IMR-90 (cell line): ENCODE measurements around the gene SASS6.

Experiments
- BHLHE40 ChIP-seq: fragments of 150-350 bp; IDR thresholded peaks from 2 replicates; pipeline ENCODE4 v1.6.1; 2016; ENCODE audit warnings: mild to moderate bottlenecking, low read depth, low read length
- CHD1 ChIP-seq: IDR thresholded peaks from 2 replicates; pipeline ENCODE4 v1.6.1; 2012; ENCODE audit warnings: low read depth, low read length, improper control_type of control experiment
- CTCF ChIP-seq: conservative IDR thresholded peaks from 2 replicates; pipeline ENCODE4 v1.5.1; 2012; ENCODE audit warnings: mild to moderate bottlenecking, low read depth, low read length, improper control_type of control experiment
- MAFK ChIP-seq: IDR thresholded peaks from 2 replicates; pipeline ENCODE4 v1.6.1; 2012; ENCODE audit warnings: low read depth, low read length, improper control_type of control experiment
- POLR2A ChIP-seq: IDR thresholded peaks from 2 replicates; pipeline ENCODE4 v1.6.1; 2012; ENCODE audit warnings: mild to moderate bottlenecking, low read depth, low read length
- RAD21 ChIP-seq: IDR thresholded peaks from 2 replicates; pipeline ENCODE4 v1.6.1; 2012; ENCODE audit warnings: low read length, improper control_type of control experiment
- SMC3 ChIP-seq: fragments of 150-350 bp; IDR thresholded peaks from 2 replicates; pipeline ENCODE4 v1.6.1; 2016; ENCODE audit warnings: low read depth, mild to moderate bottlenecking, antibody characterized with exemption, low read length, moderate library complexity
- TF ChIP-seq, protein P1 (sequence below): fragments of 150-350 bp; IDR thresholded peaks from 2 replicates; pipeline ENCODE4 v1.6.1; 2017; ENCODE audit warnings: mild to moderate bottlenecking, antibody characterized with exemption, low read length, low read depth
- TF ChIP-seq, protein P2 (sequence below): fragments of 150-350 bp; IDR thresholded peaks from 2 replicates; pipeline ENCODE4 v1.6.1; 2016; ENCODE audit warnings: low read depth, mild to moderate bottlenecking, low read length, moderate library complexity, borderline replicate concordance

DNA sequence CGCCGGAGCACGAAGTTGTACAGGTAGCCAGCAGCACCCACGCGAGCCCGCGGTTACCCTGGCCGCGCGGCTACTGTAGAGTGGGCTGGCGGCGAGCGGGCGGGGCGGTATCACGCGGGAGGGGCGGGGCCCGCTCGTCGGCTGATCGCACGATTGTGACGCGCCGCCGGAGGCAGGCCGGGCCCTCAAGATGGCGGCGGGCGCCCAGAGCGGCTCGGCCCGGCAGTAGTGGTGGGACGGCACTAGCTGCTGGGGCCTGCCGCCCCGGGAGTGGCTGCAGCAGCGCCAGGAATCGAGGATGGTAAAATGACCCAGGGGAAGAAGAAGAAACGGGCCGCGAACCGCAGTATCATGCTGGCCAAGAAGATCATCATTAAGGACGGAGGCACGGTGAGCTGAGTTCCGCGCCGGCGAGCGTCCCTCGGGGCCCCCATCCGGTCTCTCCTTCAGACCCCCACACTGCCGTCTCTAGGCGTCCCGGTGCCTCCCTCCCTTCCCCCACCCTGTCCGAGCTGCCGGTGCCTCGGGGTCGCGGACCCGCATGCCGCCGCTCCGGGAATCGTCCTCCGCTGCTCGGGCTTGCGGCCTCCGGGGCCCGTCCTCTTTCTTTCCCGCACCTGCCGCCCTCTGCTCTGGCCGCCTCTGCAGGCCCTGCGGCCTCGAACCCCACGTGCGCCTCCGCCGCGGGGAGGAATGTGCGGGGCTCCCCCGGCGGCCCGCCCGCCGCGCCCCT, 94.6 kb downstream of the SASS6 start:
- TF ChIP-seq CTCF: no peak
- peak; percentile 95 for TF ChIP-seq POLR2A
- TF ChIP-seq MAFK: no peak
- TF ChIP-seq SMC3: no peak
- TF ChIP-seq, protein P1, sequence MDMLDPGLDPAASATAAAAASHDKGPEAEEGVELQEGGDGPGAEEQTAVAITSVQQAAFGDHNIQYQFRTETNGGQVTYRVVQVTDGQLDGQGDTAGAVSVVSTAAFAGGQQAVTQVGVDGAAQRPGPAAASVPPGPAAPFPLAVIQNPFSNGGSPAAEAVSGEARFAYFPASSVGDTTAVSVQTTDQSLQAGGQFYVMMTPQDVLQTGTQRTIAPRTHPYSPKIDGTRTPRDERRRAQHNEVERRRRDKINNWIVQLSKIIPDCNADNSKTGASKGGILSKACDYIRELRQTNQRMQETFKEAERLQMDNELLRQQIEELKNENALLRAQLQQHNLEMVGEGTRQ: no peak; the same call in 1 of the 2 replicates
- TF ChIP-seq BHLHE40: peak; percentile 38; the same call in 1 of the 2 replicates
- TF ChIP-seq RAD21: no peak
- no peak for TF ChIP-seq CHD1
- TF ChIP-seq, protein P2, sequence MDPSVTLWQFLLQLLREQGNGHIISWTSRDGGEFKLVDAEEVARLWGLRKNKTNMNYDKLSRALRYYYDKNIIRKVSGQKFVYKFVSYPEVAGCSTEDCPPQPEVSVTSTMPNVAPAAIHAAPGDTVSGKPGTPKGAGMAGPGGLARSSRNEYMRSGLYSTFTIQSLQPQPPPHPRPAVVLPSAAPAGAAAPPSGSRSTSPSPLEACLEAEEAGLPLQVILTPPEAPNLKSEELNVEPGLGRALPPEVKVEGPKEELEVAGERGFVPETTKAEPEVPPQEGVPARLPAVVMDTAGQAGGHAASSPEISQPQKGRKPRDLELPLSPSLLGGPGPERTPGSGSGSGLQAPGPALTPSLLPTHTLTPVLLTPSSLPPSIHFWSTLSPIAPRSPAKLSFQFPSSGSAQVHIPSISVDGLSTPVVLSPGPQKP: no peak
